Liver (tissue), 9 donors: ENCODE data around the gene CILP. TPM values are rescaled to one million over a fixed set of nuclear protein-coding genes. Genes with fewer than 3 reads are reported as not detected.

Experiments used
- DNase-seq: peaks from one replicate; pipeline ENCODE4 v3.0.0-alpha.2; 2017; ENCODE audit warnings: low spot score
- H3K27ac ChIP-seq, 2 donors: one replicate each; pipeline ENCODE4 v1.7.0; 2013; ENCODE audit warnings: inconsistent platforms in 2 of 2, low read length in 2 of 2, control low read depth in 1 of 2, low read depth in 1 of 2, mild to moderate bottlenecking in 1 of 2
- H3K27me3 ChIP-seq, 4 donors: one replicate each; pipeline versions ENCODE4 v1.6.1 to v1.7.0; 2013; ENCODE audit warnings: low read length in 3 of 4, inconsistent platforms in 1 of 4, mild to moderate bottlenecking in 1 of 4, moderate library complexity in 1 of 4; ENCODE audit not compliant: control insufficient read depth in 4 of 4, insufficient read depth in 4 of 4
- H3K36me3 ChIP-seq, 4 donors: one replicate each; pipeline versions ENCODE4 v1.6.1 to v1.7.0; 2013; ENCODE audit warnings: low read length in 3 of 4, mild to moderate bottlenecking in 3 of 4, low read depth in 1 of 4, moderate library complexity in 1 of 4; ENCODE audit not compliant: control insufficient read depth in 4 of 4, insufficient read depth in 3 of 4
- H3K4me1 ChIP-seq, 4 donors: one replicate each; pipeline versions ENCODE4 v1.6.1 to v1.7.0; 2013; ENCODE audit warnings: low read length in 3 of 4, mild to moderate bottlenecking in 3 of 4, moderate library complexity in 1 of 4; ENCODE audit not compliant: control insufficient read depth in 4 of 4, insufficient read depth in 4 of 4
- H3K4me3 ChIP-seq, 3 donors: one replicate each; pipeline versions ENCODE4 v1.6.1 to v1.7.0; 2013; ENCODE audit warnings: low read length in 3 of 3, control low read depth in 1 of 3, low read depth in 1 of 3, mild to moderate bottlenecking in 1 of 3
- H3K9ac ChIP-seq, 2 donors: one replicate each; pipeline ENCODE4 v1.7.0; 2013; ENCODE audit warnings: low read length in 2 of 2, mild to moderate bottlenecking in 2 of 2, moderate library complexity in 2 of 2, control low read depth in 1 of 2, low read depth in 1 of 2
- H3K9me3 ChIP-seq, 4 donors: one replicate each; pipeline versions ENCODE4 v1.6.1 to v1.7.0; 2013; ENCODE audit warnings: low read length in 3 of 4; ENCODE audit not compliant: control insufficient read depth in 4 of 4
- EGR1 ChIP-seq, 2 donors: IDR thresholded peaks; 2 replicates each; pipeline ENCODE4 v1.6.1; 2016 to 2018; ENCODE audit warnings: antibody characterized with exemption in 2 of 2, low read depth in 2 of 2
- FOXA1 ChIP-seq: IDR thresholded peaks from 2 replicates; pipeline ENCODE4 v1.6.1; 2016; ENCODE audit warnings: antibody characterized with exemption
- FOXA2 ChIP-seq: IDR thresholded peaks from 2 replicates; pipeline ENCODE4 v1.6.1; 2016; ENCODE audit warnings: antibody characterized with exemption
- GABPA ChIP-seq, 2 donors: IDR thresholded peaks in 1 of 2; conservative IDR thresholded peaks in 1 of 2; 2 replicates each; pipeline ENCODE4 v1.6.1; 2016; ENCODE audit warnings: antibody characterized with exemption in 2 of 2, mild to moderate bottlenecking in 1 of 2, moderate library complexity in 1 of 2
- HNF4A ChIP-seq, 2 donors: conservative IDR thresholded peaks; 2 replicates each; pipeline ENCODE4 v1.6.1; 2016; ENCODE audit warnings: antibody characterized with exemption in 2 of 2, mild to moderate bottlenecking in 2 of 2
- HNF4G ChIP-seq: IDR thresholded peaks from 2 replicates; pipeline ENCODE4 v1.6.1; 2016; ENCODE audit warnings: antibody characterized with exemption
- JUND ChIP-seq, 2 donors: IDR thresholded peaks; 2 replicates each; pipeline ENCODE4 v1.6.1; 2016; ENCODE audit warnings: antibody characterized with exemption in 2 of 2
- NR2F2 ChIP-seq: IDR thresholded peaks from 2 replicates; pipeline ENCODE4 v1.6.1; 2016; ENCODE audit warnings: antibody characterized with exemption
- RAD21 ChIP-seq, 2 donors: IDR thresholded peaks; 2 replicates each; pipeline ENCODE4 v1.6.1; 2016; ENCODE audit warnings: antibody characterized with exemption in 2 of 2, mild to moderate bottlenecking in 2 of 2
- RXRA ChIP-seq, 2 donors: IDR thresholded peaks; 2 replicates each; pipeline ENCODE4 v1.6.1; 2017 to 2018; ENCODE audit warnings: antibody characterized with exemption in 2 of 2, mild to moderate bottlenecking in 1 of 2
- SP1 ChIP-seq: IDR thresholded peaks from 2 replicates; pipeline ENCODE4 v1.6.1; 2018; ENCODE audit warnings: antibody characterized with exemption, mild to moderate bottlenecking
- TAF1 ChIP-seq: conservative IDR thresholded peaks from 2 replicates; pipeline ENCODE4 v1.6.1; 2016; ENCODE audit warnings: antibody characterized with exemption, mild to moderate bottlenecking
- YY1 ChIP-seq: IDR thresholded peaks from 2 replicates; pipeline ENCODE4 v1.6.1; 2016; ENCODE audit warnings: antibody characterized with exemption, mild to moderate bottlenecking
- WGBS: extraction: QIAGEN DNeasy Blood & Tissue Kit; methylation state at CpG from one replicate; pipeline ENCODE4 v1.1.7; 2013; 5-methylcytosine and 5-hydroxymethylcytosine counted together
- polyA plus RNA-seq, 2 donors: library from polyadenylated mRNA; stranded (reverse) in 1 of 2; unstranded in 1 of 2; fragments of 200-250 nt in 1 of 2; fragments of >200 nt in 1 of 2; fragmentation: Nextera tagmentation in 1 of 2; extraction: Ambion mirVana in 1 of 2; gene quantifications; one replicate each; pipeline versions ENCODE4 v1.2.1 to v1.2.3, GENCODE V29; 2013 to 2015
- total RNA-seq, 2 donors: library from RNA; depleted of rRNA; stranded (reverse); fragments of >200 nt; gene quantifications; one replicate each; pipeline ENCODE4 v1.2.3, GENCODE V29; 2014
- TF ChIP-seq, protein P1 (sequence below): fragments of 150-350 bp; IDR thresholded peaks from 2 replicates; pipeline ENCODE4 v1.5.1; 2017; ENCODE audit warnings: improper control_type of control experiment, low read depth, low read length; ENCODE audit not compliant: missing input control
- TF ChIP-seq, protein P2 (sequence below): IDR thresholded peaks from 2 replicates; pipeline ENCODE4 v1.6.1; 2016; ENCODE audit warnings: antibody characterized with exemption, mild to moderate bottlenecking
- TF ChIP-seq, protein P3 (sequence below): IDR thresholded peaks from 2 replicates; pipeline ENCODE4 v1.6.1; 2016; ENCODE audit warnings: antibody characterized with exemption
- TF ChIP-seq, protein P4 (sequence below): IDR thresholded peaks from 2 replicates; pipeline ENCODE4 v1.6.1; 2016; ENCODE audit warnings: antibody characterized with exemption
- TF ChIP-seq, protein P5 (sequence below): IDR thresholded peaks from 2 replicates; pipeline ENCODE4 v1.6.1; 2016; ENCODE audit warnings: antibody characterized with exemption
- donor health status: healthy.
- donor health status: healthy.
- donor health status: healthy.
- donor health status: healthy.
- donor health status: healthy.

CILP gene
- total and polyA plus RNA-seq, 4 donors = 0.28 to 2.6 (median 0.44) TPM

DNA sequence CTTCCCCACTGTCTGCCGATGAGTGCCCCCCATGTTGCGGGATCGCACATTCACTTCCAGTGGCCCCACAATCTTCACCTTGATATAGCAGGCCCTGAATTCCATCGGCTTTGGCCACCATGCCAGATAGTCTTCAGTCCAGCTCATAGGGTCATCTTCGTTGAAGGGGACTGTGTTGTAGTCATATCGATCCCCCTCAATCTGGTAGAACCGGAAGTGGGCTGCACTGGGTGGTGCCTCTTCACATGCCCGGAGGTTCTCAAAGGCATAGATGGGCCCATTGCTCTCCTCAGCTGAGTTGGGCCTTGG lies 14.0 kb downstream of the CILP start (continued):
- TF ChIP-seq, protein P1, sequence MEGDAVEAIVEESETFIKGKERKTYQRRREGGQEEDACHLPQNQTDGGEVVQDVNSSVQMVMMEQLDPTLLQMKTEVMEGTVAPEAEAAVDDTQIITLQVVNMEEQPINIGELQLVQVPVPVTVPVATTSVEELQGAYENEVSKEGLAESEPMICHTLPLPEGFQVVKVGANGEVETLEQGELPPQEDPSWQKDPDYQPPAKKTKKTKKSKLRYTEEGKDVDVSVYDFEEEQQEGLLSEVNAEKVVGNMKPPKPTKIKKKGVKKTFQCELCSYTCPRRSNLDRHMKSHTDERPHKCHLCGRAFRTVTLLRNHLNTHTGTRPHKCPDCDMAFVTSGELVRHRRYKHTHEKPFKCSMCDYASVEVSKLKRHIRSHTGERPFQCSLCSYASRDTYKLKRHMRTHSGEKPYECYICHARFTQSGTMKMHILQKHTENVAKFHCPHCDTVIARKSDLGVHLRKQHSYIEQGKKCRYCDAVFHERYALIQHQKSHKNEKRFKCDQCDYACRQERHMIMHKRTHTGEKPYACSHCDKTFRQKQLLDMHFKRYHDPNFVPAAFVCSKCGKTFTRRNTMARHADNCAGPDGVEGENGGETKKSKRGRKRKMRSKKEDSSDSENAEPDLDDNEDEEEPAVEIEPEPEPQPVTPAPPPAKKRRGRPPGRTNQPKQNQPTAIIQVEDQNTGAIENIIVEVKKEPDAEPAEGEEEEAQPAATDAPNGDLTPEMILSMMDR = no peak

DNA sequence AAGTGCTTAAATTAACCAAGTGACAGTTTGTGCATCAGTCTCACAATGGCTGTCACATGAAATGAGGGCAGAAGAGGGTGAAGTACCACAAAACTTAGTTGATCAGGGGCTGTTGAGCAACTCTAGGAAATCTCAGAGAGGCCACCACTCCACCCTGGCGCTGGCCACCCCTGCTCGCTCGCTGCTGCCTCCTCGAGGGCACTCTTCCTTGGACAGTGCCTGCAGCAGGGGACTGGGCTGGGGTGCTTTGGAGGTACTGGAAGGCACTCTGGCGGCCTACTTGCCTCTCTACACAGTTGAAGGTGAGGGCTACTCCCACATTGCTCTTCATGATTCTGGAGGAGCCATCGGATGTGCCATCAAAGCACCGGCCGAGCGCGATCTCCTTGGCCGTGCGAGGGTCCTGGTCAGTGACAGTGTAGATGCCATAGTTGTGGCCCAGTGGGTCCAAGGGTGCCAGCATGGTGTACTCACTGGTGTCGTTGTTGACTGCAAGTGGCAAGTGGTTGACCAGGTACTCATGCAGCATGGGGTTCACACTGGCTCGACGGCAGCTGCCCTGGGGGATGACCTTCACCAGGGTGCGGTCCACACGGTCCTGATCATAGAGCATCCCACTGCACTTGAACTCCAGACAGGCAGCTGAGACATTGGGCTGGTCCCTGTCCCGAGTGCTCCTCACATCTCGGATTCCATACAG lies 14.5 kb downstream of the CILP start:
- Histone ChIP-seq H3K4me3 (no peak overlapping the region), H3K9me3 (no peaks in the 10 kb centered on the region), H3K27ac (no peak overlapping the region), H3K27me3 (no peaks in the 10 kb centered on the region), H3K9ac (no peak overlapping the region), H3K36me3 (no peaks in the 10 kb centered on the region), H3K4me1 (no peaks in the 10 kb centered on the region)
- WGBS = 94% methylated on average over 19 of the region's 19 CpGs
- DNase-seq = no peak
- TF ChIP-seq NR2F2 (no peak), FOXA1 (no peak), GABPA (IDR thresholded peaks at IDR 0.05 in 1 of 2, conservative IDR thresholded peaks at IDR 0.05 in 1 of 2) (no peak), EGR1 (IDR thresholded peaks at IDR 0.05; ENCODE audit: low read depth in 2 of 2) (no peak), HNF4A (conservative IDR thresholded peaks at IDR 0.05) (no peak), FOXA2 (no peak), YY1 (no peak), SP1 (no peak), JUND (IDR thresholded peaks at IDR 0.05) (no peak), HNF4G (no peak), TAF1 (no peak), RAD21 (IDR thresholded peaks at IDR 0.05) (no peak), RXRA (IDR thresholded peaks at IDR 0.05) (no peak)
- TF ChIP-seq, protein P2, sequence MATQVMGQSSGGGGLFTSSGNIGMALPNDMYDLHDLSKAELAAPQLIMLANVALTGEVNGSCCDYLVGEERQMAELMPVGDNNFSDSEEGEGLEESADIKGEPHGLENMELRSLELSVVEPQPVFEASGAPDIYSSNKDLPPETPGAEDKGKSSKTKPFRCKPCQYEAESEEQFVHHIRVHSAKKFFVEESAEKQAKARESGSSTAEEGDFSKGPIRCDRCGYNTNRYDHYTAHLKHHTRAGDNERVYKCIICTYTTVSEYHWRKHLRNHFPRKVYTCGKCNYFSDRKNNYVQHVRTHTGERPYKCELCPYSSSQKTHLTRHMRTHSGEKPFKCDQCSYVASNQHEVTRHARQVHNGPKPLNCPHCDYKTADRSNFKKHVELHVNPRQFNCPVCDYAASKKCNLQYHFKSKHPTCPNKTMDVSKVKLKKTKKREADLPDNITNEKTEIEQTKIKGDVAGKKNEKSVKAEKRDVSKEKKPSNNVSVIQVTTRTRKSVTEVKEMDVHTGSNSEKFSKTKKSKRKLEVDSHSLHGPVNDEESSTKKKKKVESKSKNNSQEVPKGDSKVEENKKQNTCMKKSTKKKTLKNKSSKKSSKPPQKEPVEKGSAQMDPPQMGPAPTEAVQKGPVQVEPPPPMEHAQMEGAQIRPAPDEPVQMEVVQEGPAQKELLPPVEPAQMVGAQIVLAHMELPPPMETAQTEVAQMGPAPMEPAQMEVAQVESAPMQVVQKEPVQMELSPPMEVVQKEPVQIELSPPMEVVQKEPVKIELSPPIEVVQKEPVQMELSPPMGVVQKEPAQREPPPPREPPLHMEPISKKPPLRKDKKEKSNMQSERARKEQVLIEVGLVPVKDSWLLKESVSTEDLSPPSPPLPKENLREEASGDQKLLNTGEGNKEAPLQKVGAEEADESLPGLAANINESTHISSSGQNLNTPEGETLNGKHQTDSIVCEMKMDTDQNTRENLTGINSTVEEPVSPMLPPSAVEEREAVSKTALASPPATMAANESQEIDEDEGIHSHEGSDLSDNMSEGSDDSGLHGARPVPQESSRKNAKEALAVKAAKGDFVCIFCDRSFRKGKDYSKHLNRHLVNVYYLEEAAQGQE = no peak
- TF ChIP-seq, protein P1 = no peak
- TF ChIP-seq, protein P3, sequence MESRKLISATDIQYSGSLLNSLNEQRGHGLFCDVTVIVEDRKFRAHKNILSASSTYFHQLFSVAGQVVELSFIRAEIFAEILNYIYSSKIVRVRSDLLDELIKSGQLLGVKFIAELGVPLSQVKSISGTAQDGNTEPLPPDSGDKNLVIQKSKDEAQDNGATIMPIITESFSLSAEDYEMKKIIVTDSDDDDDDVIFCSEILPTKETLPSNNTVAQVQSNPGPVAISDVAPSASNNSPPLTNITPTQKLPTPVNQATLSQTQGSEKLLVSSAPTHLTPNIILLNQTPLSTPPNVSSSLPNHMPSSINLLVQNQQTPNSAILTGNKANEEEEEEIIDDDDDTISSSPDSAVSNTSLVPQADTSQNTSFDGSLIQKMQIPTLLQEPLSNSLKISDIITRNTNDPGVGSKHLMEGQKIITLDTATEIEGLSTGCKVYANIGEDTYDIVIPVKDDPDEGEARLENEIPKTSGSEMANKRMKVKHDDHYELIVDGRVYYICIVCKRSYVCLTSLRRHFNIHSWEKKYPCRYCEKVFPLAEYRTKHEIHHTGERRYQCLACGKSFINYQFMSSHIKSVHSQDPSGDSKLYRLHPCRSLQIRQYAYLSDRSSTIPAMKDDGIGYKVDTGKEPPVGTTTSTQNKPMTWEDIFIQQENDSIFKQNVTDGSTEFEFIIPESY = no peak
- TF ChIP-seq, protein P4, sequence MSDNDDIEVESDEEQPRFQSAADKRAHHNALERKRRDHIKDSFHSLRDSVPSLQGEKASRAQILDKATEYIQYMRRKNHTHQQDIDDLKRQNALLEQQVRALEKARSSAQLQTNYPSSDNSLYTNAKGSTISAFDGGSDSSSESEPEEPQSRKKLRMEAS = no peak
- TF ChIP-seq, protein P5, sequence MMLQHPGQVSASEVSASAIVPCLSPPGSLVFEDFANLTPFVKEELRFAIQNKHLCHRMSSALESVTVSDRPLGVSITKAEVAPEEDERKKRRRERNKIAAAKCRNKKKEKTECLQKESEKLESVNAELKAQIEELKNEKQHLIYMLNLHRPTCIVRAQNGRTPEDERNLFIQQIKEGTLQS = no peak
